Measurements from ENCODE around the gene MICA.
"Not testable (repeated sequence)": the region's sequence is repeated elsewhere in the genome, so short reads cannot be mapped to it uniquely, and the experiment has no call there.

The MICA gene

DNA sequence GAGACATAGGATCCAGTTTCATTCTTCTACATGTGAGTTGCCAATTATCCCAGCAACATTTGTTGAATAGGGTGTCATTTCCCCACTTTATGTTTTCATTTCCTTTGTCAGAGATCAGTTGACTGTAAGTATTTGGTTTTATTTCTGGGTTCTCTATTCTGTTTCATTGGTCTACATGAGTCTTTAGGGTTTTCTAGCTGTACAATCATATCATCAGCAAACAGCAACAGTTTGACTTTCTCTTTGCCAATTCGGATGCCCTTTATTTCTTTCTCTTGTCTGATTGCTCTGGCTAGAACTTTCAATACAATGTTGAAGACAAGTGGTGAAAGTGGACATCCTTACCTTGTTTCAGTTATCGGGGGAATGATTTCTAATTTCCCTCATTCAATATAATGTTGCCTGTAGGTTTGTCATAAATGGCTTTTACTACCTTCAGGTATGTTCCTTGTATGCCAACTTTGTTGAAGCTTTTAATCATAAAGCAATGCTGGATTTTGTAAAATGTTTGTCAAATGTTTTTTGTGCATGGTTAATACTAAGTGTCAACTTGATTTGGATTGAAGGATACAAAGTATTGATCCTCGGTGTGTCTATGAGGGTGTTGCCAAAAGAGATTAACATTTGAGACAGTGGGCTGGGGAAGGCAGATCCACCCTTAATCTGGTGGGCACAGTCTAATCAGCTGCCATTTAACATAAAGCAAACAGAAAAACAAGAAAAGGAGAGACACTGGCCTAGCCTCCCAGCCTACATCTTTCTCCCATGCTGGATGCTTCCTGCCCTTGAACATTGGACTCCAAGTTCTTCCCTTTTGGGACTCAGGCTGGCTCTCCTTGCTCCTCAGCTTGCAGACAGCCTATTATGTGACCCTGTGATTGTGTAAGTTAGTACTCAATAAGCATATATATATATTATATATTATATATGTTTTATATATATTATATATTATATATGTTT is 23.3 kb downstream of the MICA start:
- Histone ChIP-seq H3K27ac (replicated peaks; ENCODE audit: low read length) (no peak overlapping the region), H4K8ac (ENCODE audit: low read depth, low read length) (no peak overlapping the region), H3K4me2 (ENCODE audit: insufficient read depth, low read length, poor library complexity, severe bottlenecking) (no peak overlapping the region), H3K4me3 (ENCODE audit: low read length in 2 of 2) (no peak overlapping the region), H3K18ac (ENCODE audit: low read length) (no peak overlapping the region), H3K14ac (ENCODE audit: low read length) (no peak overlapping the region), H2BK12ac (ENCODE audit: low read length) (no peak overlapping the region), H2BK5ac (ENCODE audit: low read length) (no peak overlapping the region), H2BK15ac (ENCODE audit: low read length) (no peak overlapping the region), H4K91ac (ENCODE audit: low read depth, low read length, poor library complexity) (no peak overlapping the region), H3K23ac (ENCODE audit: low read depth, low read length, poor library complexity) (no peak overlapping the region), H3K9ac (ENCODE audit: low read depth, low read length, poor library complexity) (no peak overlapping the region), H3K4ac (ENCODE audit: low read length) (no peak overlapping the region), H3K79me1 (ENCODE audit: low read depth, low read length) (no peaks in the 10 kb centered on the region), H2AK5ac (ENCODE audit: low read depth, low read length) (no peak overlapping the region), H3K36me3 (replicated peaks in 1 of 2; ENCODE audit: control insufficient read depth in 2 of 2, insufficient read depth in 2 of 2, low read length in 2 of 2) (no peaks in the 10 kb centered on the region), H3K27me3 (ENCODE audit: control insufficient read depth in 3 of 3, insufficient read depth in 3 of 3, low read depth in 1 of 3, low read length in 3 of 3) (peaks cover 0 to 10% (median 0%) of the 10 kb centered on the region in 3 experiments), H2AFZ (ENCODE audit: low read length) (no peak overlapping the region), H3K9me3 (replicated peaks in 1 of 2; ENCODE audit: control insufficient read depth in 2 of 2, insufficient read depth in 1 of 2, low read depth in 1 of 2, low read length in 2 of 2) (no peaks in the 10 kb centered on the region), H2BK120ac (ENCODE audit: low read depth, low read length) (no peak overlapping the region), H3K4me1 (ENCODE audit: control insufficient read depth in 2 of 2, insufficient read depth in 1 of 2, low read depth in 1 of 2, low read length in 2 of 2) (peaks cover 0 to 1% of the 10 kb centered on the region in 2 donors)
- WGBS, 2 donors (ENCODE audit: extremely low coverage in 2 of 2, insufficient read length in 2 of 2, insufficient replicate concordance in 1 of 2): no CpG with 5 or more reads among the region's 3 CpGs
- no peak for DNase-seq (ENCODE audit: low spot score)

DNA sequence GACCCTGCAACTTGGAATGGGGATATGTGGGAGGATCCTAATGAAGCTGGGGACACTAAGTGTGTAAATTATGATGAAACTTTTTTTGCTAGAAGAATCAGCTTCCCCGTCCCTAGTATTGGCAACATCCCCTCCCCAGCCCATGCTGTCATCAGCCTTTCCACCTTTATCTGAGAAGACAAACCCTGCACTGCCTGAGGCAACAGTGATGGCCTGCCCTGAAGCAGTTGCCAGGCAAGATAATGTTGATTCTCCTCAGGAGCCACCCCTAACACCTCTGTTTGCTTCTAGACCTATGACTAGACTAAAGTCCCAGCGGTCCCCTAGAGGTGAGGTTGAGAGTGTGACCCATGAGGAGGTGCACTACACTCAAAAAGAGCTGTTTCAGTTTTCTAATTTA is 27.1 kb downstream of the MICA start:
- no peak for DNase-seq (ENCODE audit: low spot score)
- Histone ChIP-seq H3K4ac (ENCODE audit: low read length) (no peak overlapping the region), H2AFZ (ENCODE audit: low read length) (no peak overlapping the region), H3K4me1 (ENCODE audit: control insufficient read depth in 2 of 2, insufficient read depth in 1 of 2, low read depth in 1 of 2, low read length in 2 of 2) (no peaks in the 10 kb centered on the region), H3K79me1 (ENCODE audit: low read depth, low read length) (no peaks in the 10 kb centered on the region), H3K27ac (replicated peaks; ENCODE audit: low read length) (no peak overlapping the region), H2BK15ac (ENCODE audit: low read length) (no peak overlapping the region), H3K18ac (ENCODE audit: low read length) (no peak overlapping the region), H3K9me3 (replicated peaks in 1 of 2; ENCODE audit: control insufficient read depth in 2 of 2, insufficient read depth in 1 of 2, low read depth in 1 of 2, low read length in 2 of 2) (no peaks in the 10 kb centered on the region), H3K14ac (ENCODE audit: low read length) (no peak overlapping the region), H3K36me3 (replicated peaks in 1 of 2; ENCODE audit: control insufficient read depth in 2 of 2, insufficient read depth in 2 of 2, low read length in 2 of 2) (no peaks in the 10 kb centered on the region), H2AK5ac (ENCODE audit: low read depth, low read length) (no peak overlapping the region), H3K27me3 (ENCODE audit: control insufficient read depth in 3 of 3, insufficient read depth in 3 of 3, low read depth in 1 of 3, low read length in 3 of 3) (no peaks in the 10 kb centered on the region), H3K4me3 (ENCODE audit: low read length in 2 of 2) (no peak overlapping the region), H3K4me2 (ENCODE audit: insufficient read depth, low read length, poor library complexity, severe bottlenecking) (no peak overlapping the region), H3K23ac (ENCODE audit: low read depth, low read length, poor library complexity) (no peak overlapping the region), H4K91ac (ENCODE audit: low read depth, low read length, poor library complexity) (no peak overlapping the region), H2BK12ac (ENCODE audit: low read length) (no peak overlapping the region), H4K8ac (ENCODE audit: low read depth, low read length) (no peak overlapping the region), H2BK120ac (ENCODE audit: low read depth, low read length) (no peak overlapping the region), H2BK5ac (ENCODE audit: low read length) (no peak overlapping the region), H3K9ac (ENCODE audit: low read depth, low read length, poor library complexity) (no peak overlapping the region)
- no CpG with 5 or more reads among the region's 2 CpGs for WGBS, 2 donors (ENCODE audit: extremely low coverage in 2 of 2, insufficient read length in 2 of 2, insufficient replicate concordance in 1 of 2)

GRCh38 chr6:31435051-31435450 is 31.7 kb downstream of the MICA start:
- not testable (repeated sequence) for H3K14ac ChIP-seq (ENCODE audit: low read length); H3K9me3 ChIP-seq (replicated peaks in 1 of 2; ENCODE audit: control insufficient read depth in 2 of 2, insufficient read depth in 1 of 2, low read depth in 1 of 2, low read length in 2 of 2); H3K18ac ChIP-seq (ENCODE audit: low read length); H2BK12ac ChIP-seq (ENCODE audit: low read length); H4K91ac ChIP-seq (ENCODE audit: low read depth, low read length, poor library complexity); H2BK5ac ChIP-seq (ENCODE audit: low read length); H3K4me3 ChIP-seq (ENCODE audit: low read length in 2 of 2); H2BK15ac ChIP-seq (ENCODE audit: low read length); H3K9ac ChIP-seq (ENCODE audit: low read depth, low read length, poor library complexity); H3K4me2 ChIP-seq (ENCODE audit: insufficient read depth, low read length, poor library complexity, severe bottlenecking); H3K36me3 ChIP-seq (replicated peaks in 1 of 2; ENCODE audit: control insufficient read depth in 2 of 2, insufficient read depth in 2 of 2, low read length in 2 of 2); H3K27ac ChIP-seq (replicated peaks; ENCODE audit: low read length); H3K4me1 ChIP-seq (ENCODE audit: control insufficient read depth in 2 of 2, insufficient read depth in 1 of 2, low read depth in 1 of 2, low read length in 2 of 2); H2AFZ ChIP-seq (ENCODE audit: low read length); H4K8ac ChIP-seq (ENCODE audit: low read depth, low read length); H2AK5ac ChIP-seq (ENCODE audit: low read depth, low read length); H3K79me1 ChIP-seq (ENCODE audit: low read depth, low read length); H3K4ac ChIP-seq (ENCODE audit: low read length); DNase-seq (ENCODE audit: low spot score); H3K27me3 ChIP-seq (ENCODE audit: control insufficient read depth in 3 of 3, insufficient read depth in 3 of 3, low read depth in 1 of 3, low read length in 3 of 3); H2BK120ac ChIP-seq (ENCODE audit: low read depth, low read length); H3K23ac ChIP-seq (ENCODE audit: low read depth, low read length, poor library complexity)
- WGBS, 2 donors (ENCODE audit: extremely low coverage in 2 of 2, insufficient read length in 2 of 2, insufficient replicate concordance in 1 of 2): no CpG with 5 or more reads among the region's 5 CpGs

DNA sequence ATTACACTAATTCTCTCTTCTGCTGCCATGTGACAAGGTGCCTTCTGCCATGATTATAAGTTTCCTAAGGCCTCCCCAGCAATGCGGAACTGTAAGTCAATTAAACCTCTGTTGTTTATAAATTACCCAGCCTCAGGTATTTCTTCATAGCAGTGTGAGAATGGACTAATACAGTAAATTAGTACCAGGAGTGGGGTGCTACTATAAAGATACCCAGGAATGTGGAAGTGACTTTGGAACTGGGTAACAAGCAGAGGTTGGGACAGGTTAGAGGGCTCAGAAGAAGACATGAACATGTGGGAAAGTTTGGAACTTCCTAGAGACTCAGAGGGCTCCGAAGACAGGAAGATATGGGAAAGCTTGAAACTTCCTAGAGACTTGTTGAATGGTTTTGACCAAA is 34.8 kb downstream of the MICA start:
- no peak for DNase-seq (ENCODE audit: low spot score)
- no CpG with 5 or more reads among the region's 2 CpGs for WGBS, 2 donors (ENCODE audit: extremely low coverage in 2 of 2, insufficient read length in 2 of 2, insufficient replicate concordance in 1 of 2)
- Histone ChIP-seq H2BK12ac (ENCODE audit: low read length) (no peak overlapping the region), H2BK5ac (ENCODE audit: low read length) (no peak overlapping the region), H3K27me3 (ENCODE audit: control insufficient read depth in 3 of 3, insufficient read depth in 3 of 3, low read depth in 1 of 3, low read length in 3 of 3) (peaks cover 0 to 20% (median 0%) of the 10 kb centered on the region in 3 experiments), H3K4me3 (ENCODE audit: low read length in 2 of 2) (no peak overlapping the region), H3K9me3 (replicated peaks in 1 of 2; ENCODE audit: control insufficient read depth in 2 of 2, insufficient read depth in 1 of 2, low read depth in 1 of 2, low read length in 2 of 2) (peaks cover 2% of the 10 kb centered on the region in 2 donors), H2AFZ (ENCODE audit: low read length) (no peak overlapping the region), H3K36me3 (replicated peaks in 1 of 2; ENCODE audit: control insufficient read depth in 2 of 2, insufficient read depth in 2 of 2, low read length in 2 of 2) (no peaks in the 10 kb centered on the region), H3K79me1 (ENCODE audit: low read depth, low read length) (no peaks in the 10 kb centered on the region), H3K14ac (ENCODE audit: low read length) (no peak overlapping the region), H2BK120ac (ENCODE audit: low read depth, low read length) (no peak overlapping the region), H4K91ac (ENCODE audit: low read depth, low read length, poor library complexity) (no peak overlapping the region), H3K4me1 (ENCODE audit: control insufficient read depth in 2 of 2, insufficient read depth in 1 of 2, low read depth in 1 of 2, low read length in 2 of 2) (peaks cover 4 to 6% of the 10 kb centered on the region in 2 donors), H3K4ac (ENCODE audit: low read length) (no peak overlapping the region), H3K18ac (ENCODE audit: low read length) (no peak overlapping the region), H4K8ac (ENCODE audit: low read depth, low read length) (no peak overlapping the region), H3K27ac (replicated peaks; ENCODE audit: low read length) (no peak overlapping the region), H2AK5ac (ENCODE audit: low read depth, low read length) (no peak overlapping the region), H3K4me2 (ENCODE audit: insufficient read depth, low read length, poor library complexity, severe bottlenecking) (no peak overlapping the region), H3K9ac (ENCODE audit: low read depth, low read length, poor library complexity) (no peak overlapping the region), H3K23ac (ENCODE audit: low read depth, low read length, poor library complexity) (no peak overlapping the region), H2BK15ac (ENCODE audit: low read length) (no peak overlapping the region)
